ENCODE data around the gene PTPRT.

Gene PTPRT

GRCh38 chr20:43123180-43123579, 66.5 kb downstream of the PTPRT start:
- no peak overlapping the region for H3K27ac ChIP-seq (ENCODE audit: low read depth, low read length)
- no peaks in the 10 kb centered on the region for H3K36me3 ChIP-seq (ENCODE audit: control insufficient read depth, insufficient read depth, low read length)
- H3K27me3 ChIP-seq (ENCODE audit: control insufficient read depth, insufficient read depth, low read length), result no peaks in the 10 kb centered on the region
- H3K9ac ChIP-seq (ENCODE audit: low read length), result no peak overlapping the region
- no peaks in the 10 kb centered on the region for H3K4me1 ChIP-seq (ENCODE audit: control insufficient read depth, insufficient read depth, low read length)
- H3K4me3 ChIP-seq (ENCODE audit: low read depth, low read length), result no peak overlapping the region
- no peaks in the 10 kb centered on the region for H3K9me3 ChIP-seq (ENCODE audit: control insufficient read depth, insufficient read depth, low read depth, low read length)

- H3K4me1 ChIP-seq (ENCODE audit: control insufficient read depth, insufficient read depth, low read length), result no peaks in the 10 kb centered on the region
- no peaks in the 10 kb centered on the region for H3K9me3 ChIP-seq (ENCODE audit: control insufficient read depth, insufficient read depth, low read depth, low read length)
- no peak overlapping the region for H3K9ac ChIP-seq (ENCODE audit: low read length)
- H3K27me3 ChIP-seq (ENCODE audit: control insufficient read depth, insufficient read depth, low read length), result no peaks in the 10 kb centered on the region
- no peak overlapping the region for H3K27ac ChIP-seq (ENCODE audit: low read depth, low read length)
- no peaks in the 10 kb centered on the region for H3K36me3 ChIP-seq (ENCODE audit: control insufficient read depth, insufficient read depth, low read length)
- no peak overlapping the region for H3K4me3 ChIP-seq (ENCODE audit: low read depth, low read length)
These were observed 70.0 kb downstream of the PTPRT start for GRCh38 chr20:43119720-43120119.

DNA sequence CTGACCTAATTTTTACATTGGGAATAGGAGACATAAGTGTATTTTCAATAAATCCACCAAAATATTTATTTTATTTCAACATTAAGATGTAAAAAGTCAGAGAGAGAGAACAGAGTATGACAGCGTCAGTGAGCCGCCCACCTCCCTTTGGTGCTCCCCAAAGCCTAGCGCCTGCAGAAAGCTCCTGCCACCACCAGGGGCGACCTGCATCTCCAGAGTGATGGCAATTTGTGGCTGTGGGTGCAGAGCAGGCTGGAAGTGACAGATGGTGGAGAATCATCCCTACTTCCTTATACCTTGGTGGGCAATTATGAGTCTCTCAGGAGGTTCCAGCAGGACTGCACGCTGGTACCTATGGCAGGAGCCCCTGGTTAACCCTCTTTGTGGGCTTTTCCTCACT, 87.3 kb downstream of the PTPRT start:
- Histone ChIP-seq H3K4me3 (ENCODE audit: low read depth, low read length) (no peak overlapping the region), H3K27ac (ENCODE audit: low read depth, low read length) (no peak overlapping the region), H3K9me3 (ENCODE audit: control insufficient read depth, insufficient read depth, low read depth, low read length) (no peaks in the 10 kb centered on the region), H3K36me3 (ENCODE audit: control insufficient read depth, insufficient read depth, low read length) (no peaks in the 10 kb centered on the region), H3K4me1 (ENCODE audit: control insufficient read depth, insufficient read depth, low read length) (no peaks in the 10 kb centered on the region), H3K27me3 (ENCODE audit: control insufficient read depth, insufficient read depth, low read length) (no peaks in the 10 kb centered on the region), H3K9ac (ENCODE audit: low read length) (no peak overlapping the region)

GRCh38 chr20:43096931-43097260, 92.8 kb downstream of the PTPRT start:
- Histone ChIP-seq H3K36me3 (ENCODE audit: control insufficient read depth, insufficient read depth, low read length) (no peaks in the 10 kb centered on the region), H3K27ac (ENCODE audit: low read depth, low read length) (no peak overlapping the region), H3K9me3 (ENCODE audit: control insufficient read depth, insufficient read depth, low read depth, low read length) (peaks cover 10% of the 10 kb centered on the region), H3K4me3 (ENCODE audit: low read depth, low read length) (no peak overlapping the region), H3K4me1 (ENCODE audit: control insufficient read depth, insufficient read depth, low read length) (peaks cover 7% of the 10 kb centered on the region; the same call in 1 of the 2 replicates), H3K9ac (ENCODE audit: low read length) (no peak overlapping the region), H3K27me3 (ENCODE audit: control insufficient read depth, insufficient read depth, low read length) (peaks cover 4% of the 10 kb centered on the region; the same call in 1 of the 2 replicates)

GRCh38 chr20:43096126-43096930, 93.4 kb downstream of the PTPRT start:
- peaks cover 10% of the 10 kb centered on the region for H3K9me3 ChIP-seq (ENCODE audit: control insufficient read depth, insufficient read depth, low read depth, low read length)
- peaks cover 7% of the 10 kb centered on the region; the same call in 1 of the 2 replicates for H3K4me1 ChIP-seq (ENCODE audit: control insufficient read depth, insufficient read depth, low read length)
- H3K27ac ChIP-seq (ENCODE audit: low read depth, low read length), result no peak overlapping the region
- no peak overlapping the region for H3K4me3 ChIP-seq (ENCODE audit: low read depth, low read length)
- H3K36me3 ChIP-seq (ENCODE audit: control insufficient read depth, insufficient read depth, low read length), result no peaks in the 10 kb centered on the region
- H3K9ac ChIP-seq (ENCODE audit: low read length), result no peak overlapping the region
- peaks cover 4% of the 10 kb centered on the region; the same call in 1 of the 2 replicates for H3K27me3 ChIP-seq (ENCODE audit: control insufficient read depth, insufficient read depth, low read length)

- Histone ChIP-seq H3K9me3 (ENCODE audit: control insufficient read depth, insufficient read depth, low read depth, low read length) (peaks cover 10% of the 10 kb centered on the region), H3K4me1 (ENCODE audit: control insufficient read depth, insufficient read depth, low read length) (peaks cover 7% of the 10 kb centered on the region; the same call in 1 of the 2 replicates), H3K27ac (ENCODE audit: low read depth, low read length) (no peak overlapping the region), H3K9ac (ENCODE audit: low read length) (no peak overlapping the region), H3K27me3 (ENCODE audit: control insufficient read depth, insufficient read depth, low read length) (peaks cover 4% of the 10 kb centered on the region; the same call in 1 of the 2 replicates), H3K36me3 (ENCODE audit: control insufficient read depth, insufficient read depth, low read length) (no peaks in the 10 kb centered on the region), H3K4me3 (ENCODE audit: low read depth, low read length) (no peak overlapping the region)
These were observed 94.7 kb downstream of the PTPRT start for GRCh38 chr20:43095034-43095433.

GRCh38 chr20:43092386-43093088, 97.2 kb downstream of the PTPRT start:
- Histone ChIP-seq H3K27me3 (ENCODE audit: control insufficient read depth, insufficient read depth, low read length) (peaks cover 4% of the 10 kb centered on the region; the same call in 1 of the 2 replicates), H3K36me3 (ENCODE audit: control insufficient read depth, insufficient read depth, low read length) (no peaks in the 10 kb centered on the region), H3K4me1 (ENCODE audit: control insufficient read depth, insufficient read depth, low read length) (peaks cover 7% of the 10 kb centered on the region; the same call in 1 of the 2 replicates), H3K27ac (ENCODE audit: low read depth, low read length) (no peak overlapping the region), H3K9me3 (ENCODE audit: control insufficient read depth, insufficient read depth, low read depth, low read length) (peaks cover 10% of the 10 kb centered on the region), H3K4me3 (ENCODE audit: low read depth, low read length) (no peak overlapping the region), H3K9ac (ENCODE audit: low read length) (no peak overlapping the region)

- H3K9me3 ChIP-seq (ENCODE audit: control insufficient read depth, insufficient read depth, low read depth, low read length), result no peaks in the 10 kb centered on the region
- peaks cover 3% of the 10 kb centered on the region; the same call in 1 of the 2 replicates for H3K27me3 ChIP-seq (ENCODE audit: control insufficient read depth, insufficient read depth, low read length)
- no peak overlapping the region for H3K4me3 ChIP-seq (ENCODE audit: low read depth, low read length)
- H3K27ac ChIP-seq (ENCODE audit: low read depth, low read length), result no peak overlapping the region
- H3K9ac ChIP-seq (ENCODE audit: low read length), result no peak overlapping the region
- no peaks in the 10 kb centered on the region for H3K36me3 ChIP-seq (ENCODE audit: control insufficient read depth, insufficient read depth, low read length)
- H3K4me1 ChIP-seq (ENCODE audit: control insufficient read depth, insufficient read depth, low read length), result no peaks in the 10 kb centered on the region
These were observed 121.2 kb downstream of the PTPRT start for GRCh38 chr20:43068482-43068881.

- no peaks in the 10 kb centered on the region for H3K4me1 ChIP-seq (ENCODE audit: control insufficient read depth, insufficient read depth, low read length)
- no peak overlapping the region for H3K9ac ChIP-seq (ENCODE audit: low read length)
- H3K36me3 ChIP-seq (ENCODE audit: control insufficient read depth, insufficient read depth, low read length), result no peaks in the 10 kb centered on the region
- H3K4me3 ChIP-seq (ENCODE audit: low read depth, low read length), result no peak overlapping the region
- no peak overlapping the region for H3K27ac ChIP-seq (ENCODE audit: low read depth, low read length)
- H3K9me3 ChIP-seq (ENCODE audit: control insufficient read depth, insufficient read depth, low read depth, low read length), result no peaks in the 10 kb centered on the region
- peaks cover 3% of the 10 kb centered on the region; the same call in 1 of the 2 replicates for H3K27me3 ChIP-seq (ENCODE audit: control insufficient read depth, insufficient read depth, low read length)
These were observed 123.6 kb downstream of the PTPRT start for GRCh38 chr20:43066125-43066524.

GRCh38 chr20:43065299-43065698, 124.4 kb downstream of the PTPRT start:
- Histone ChIP-seq H3K27me3 (ENCODE audit: control insufficient read depth, insufficient read depth, low read length) (peaks cover 3% of the 10 kb centered on the region; the same call in 1 of the 2 replicates), H3K4me1 (ENCODE audit: control insufficient read depth, insufficient read depth, low read length) (no peaks in the 10 kb centered on the region), H3K4me3 (ENCODE audit: low read depth, low read length) (no peak overlapping the region), H3K9ac (ENCODE audit: low read length) (no peak overlapping the region), H3K36me3 (ENCODE audit: control insufficient read depth, insufficient read depth, low read length) (no peaks in the 10 kb centered on the region), H3K27ac (ENCODE audit: low read depth, low read length) (no peak overlapping the region), H3K9me3 (ENCODE audit: control insufficient read depth, insufficient read depth, low read depth, low read length) (no peaks in the 10 kb centered on the region)

DNA sequence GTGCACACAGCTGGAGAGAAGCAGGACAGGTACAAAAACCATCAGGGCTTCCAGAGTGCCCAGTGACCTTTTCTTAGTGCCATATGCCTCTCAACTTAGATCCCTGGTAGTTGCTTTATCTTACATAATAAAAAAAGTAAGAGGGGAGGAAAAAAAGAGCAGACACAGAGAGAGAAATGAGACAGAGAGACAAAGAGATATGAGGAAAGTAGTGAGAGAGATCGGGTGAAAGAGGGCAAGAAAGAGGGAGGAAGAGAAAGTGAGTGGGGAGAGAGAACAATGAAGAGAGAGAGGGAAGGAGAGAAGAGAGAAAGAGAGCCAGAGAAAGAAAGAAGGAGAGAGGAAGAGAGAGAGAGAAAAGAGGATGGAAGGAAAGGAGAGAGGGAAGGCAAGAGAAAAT, 131.6 kb downstream of the PTPRT start:
- Histone ChIP-seq H3K4me3 (ENCODE audit: low read depth, low read length) (no peak overlapping the region), H3K9ac (ENCODE audit: low read length) (no peak overlapping the region), H3K27ac (ENCODE audit: low read depth, low read length) (no peak overlapping the region), H3K36me3 (ENCODE audit: control insufficient read depth, insufficient read depth, low read length) (no peaks in the 10 kb centered on the region), H3K4me1 (ENCODE audit: control insufficient read depth, insufficient read depth, low read length) (no peaks in the 10 kb centered on the region), H3K9me3 (ENCODE audit: control insufficient read depth, insufficient read depth, low read depth, low read length) (no peaks in the 10 kb centered on the region), H3K27me3 (ENCODE audit: control insufficient read depth, insufficient read depth, low read length) (no peaks in the 10 kb centered on the region; the same call in 1 of the 2 replicates)

Data from HUES6 (cell line).